KMS-11 (cell line): ENCODE data around the gene IQSEC1.

Source experiments
- H2AFZ ChIP-seq: fragments of 200-600 bp; sonication (generic); 2 replicates; pipeline ENCODE4 v1.6.1; 2016; ENCODE audit warnings: antibody characterized with exemption, mixed run types, low read depth
- H3K27ac ChIP-seq: fragments of 200-600 bp; sonication (generic); 2 replicates; pipeline ENCODE4 v1.6.1; 2016; ENCODE audit warnings: mild to moderate bottlenecking, mixed run types
- H3K27me3 ChIP-seq: fragments of 200-600 bp; sonication (generic); 2 replicates; pipeline ENCODE4 v1.6.1; 2017; ENCODE audit warnings: mild to moderate bottlenecking, low read depth, mixed run types, moderate library complexity; ENCODE audit not compliant: insufficient read depth
- H3K36me3 ChIP-seq: fragments of 200-600 bp; sonication (generic); 2 replicates; pipeline ENCODE4 v1.6.1; 2017; ENCODE audit warnings: mild to moderate bottlenecking, mixed run types; ENCODE audit not compliant: insufficient read depth
- H3K4me1 ChIP-seq: fragments of 200-600 bp; sonication (generic); 2 replicates; pipeline ENCODE4 v1.6.1; 2016; ENCODE audit warnings: mild to moderate bottlenecking, low read depth, mixed run types; ENCODE audit not compliant: poor library complexity, severe bottlenecking
- H3K4me2 ChIP-seq: fragments of 200-600 bp; sonication (generic); 2 replicates; pipeline ENCODE4 v1.7.0; 2016; ENCODE audit warnings: mild to moderate bottlenecking, mixed run types
- H3K4me3 ChIP-seq: fragments of 200-600 bp; sonication (generic); IDR thresholded peaks from 2 replicates; pipeline ENCODE4 v1.6.1; 2017; ENCODE audit warnings: low read depth, low read length, mixed read lengths; ENCODE audit not compliant: insufficient read depth
- H3K79me2 ChIP-seq: fragments of 200-600 bp; sonication (generic); 2 replicates; pipeline ENCODE4 v1.6.1; 2016; ENCODE audit warnings: low read depth, mixed run types; ENCODE audit not compliant: insufficient read depth
- H3K9ac ChIP-seq: fragments of 200-600 bp; sonication (generic); 2 replicates; pipeline ENCODE4 v1.6.1; 2016; ENCODE audit warnings: mild to moderate bottlenecking, mixed run types
- H4K20me1 ChIP-seq: fragments of 200-600 bp; sonication (generic); 2 replicates; pipeline ENCODE4 v1.6.1; 2016; ENCODE audit warnings: mild to moderate bottlenecking, mixed run types; ENCODE audit not compliant: insufficient read depth
- CTCF ChIP-seq: fragments of 200-600 bp; sonication (generic); conservative IDR thresholded peaks from 2 replicates; pipeline ENCODE4 v1.6.1; 2017; ENCODE audit warnings: low read depth, mild to moderate bottlenecking, antibody characterized with exemption, low read length, moderate library complexity, mixed read lengths

The IQSEC1 gene

GRCh38 chr3:13115576-13115910 is 42.3 kb upstream of the IQSEC1 start:
- H3K9ac ChIP-seq, result no peak overlapping the region
- H4K20me1 ChIP-seq, result no peaks in the 10 kb centered on the region
- TF ChIP-seq CTCF, result no peak
- no peak overlapping the region for H3K4me2 ChIP-seq
- no peaks in the 10 kb centered on the region for H3K36me3 ChIP-seq
- no peaks in the 10 kb centered on the region for H3K27me3 ChIP-seq
- H3K4me1 ChIP-seq, result peaks cover 22% of the 10 kb centered on the region
- H3K27ac ChIP-seq, result no peak overlapping the region
- no peaks in the 10 kb centered on the region for H3K79me2 ChIP-seq
- no peak overlapping the region for H2AFZ ChIP-seq
- H3K4me3 ChIP-seq, result no peak overlapping the region

GRCh38 chr3:13114811-13115575 is 41.8 kb upstream of the IQSEC1 start:
- Histone ChIP-seq H4K20me1 (no peaks in the 10 kb centered on the region), H3K4me2 (no peak overlapping the region), H3K27ac (no peak overlapping the region), H3K4me1 (peaks cover 27% of the 10 kb centered on the region), H3K9ac (no peak overlapping the region), H3K4me3 (no peak overlapping the region), H2AFZ (no peak overlapping the region), H3K27me3 (no peaks in the 10 kb centered on the region), H3K79me2 (no peaks in the 10 kb centered on the region), H3K36me3 (no peaks in the 10 kb centered on the region)
- TF ChIP-seq CTCF, result no peak

GRCh38 chr3:13113346-13114330 is 40.4 kb upstream of the IQSEC1 start:
- no peaks in the 10 kb centered on the region for H3K36me3 ChIP-seq
- H2AFZ ChIP-seq, result no peak overlapping the region
- no peaks in the 10 kb centered on the region for H3K79me2 ChIP-seq
- peaks cover 30% of the 10 kb centered on the region for H3K4me1 ChIP-seq
- H3K27ac ChIP-seq, result no peak overlapping the region
- no peaks in the 10 kb centered on the region for H3K27me3 ChIP-seq
- no peaks in the 10 kb centered on the region for H4K20me1 ChIP-seq
- H3K9ac ChIP-seq, result no peak overlapping the region
- no peak overlapping the region for H3K4me3 ChIP-seq
- TF ChIP-seq CTCF, result no peak
- H3K4me2 ChIP-seq, result no peak overlapping the region

GRCh38 chr3:13112521-13113345 is 39.5 kb upstream of the IQSEC1 start:
- Histone ChIP-seq H3K79me2 (no peaks in the 10 kb centered on the region), H3K27ac (no peak overlapping the region), H3K27me3 (no peaks in the 10 kb centered on the region), H3K36me3 (no peaks in the 10 kb centered on the region), H3K4me3 (no peak overlapping the region), H3K9ac (no peak overlapping the region), H2AFZ (no peak overlapping the region), H3K4me1 (peaks cover 30% of the 10 kb centered on the region), H4K20me1 (no peaks in the 10 kb centered on the region), H3K4me2 (no peak overlapping the region)
- TF ChIP-seq CTCF, result no peak
